ENCODE data around the gene CDC45. TPM values are rescaled to one million over a fixed set of nuclear protein-coding genes. Genes with fewer than 3 reads are reported as not detected.

The CDC45 gene
- total RNA-seq, 1 donor from 2014 or later, result 3.9 TPM

DNA sequence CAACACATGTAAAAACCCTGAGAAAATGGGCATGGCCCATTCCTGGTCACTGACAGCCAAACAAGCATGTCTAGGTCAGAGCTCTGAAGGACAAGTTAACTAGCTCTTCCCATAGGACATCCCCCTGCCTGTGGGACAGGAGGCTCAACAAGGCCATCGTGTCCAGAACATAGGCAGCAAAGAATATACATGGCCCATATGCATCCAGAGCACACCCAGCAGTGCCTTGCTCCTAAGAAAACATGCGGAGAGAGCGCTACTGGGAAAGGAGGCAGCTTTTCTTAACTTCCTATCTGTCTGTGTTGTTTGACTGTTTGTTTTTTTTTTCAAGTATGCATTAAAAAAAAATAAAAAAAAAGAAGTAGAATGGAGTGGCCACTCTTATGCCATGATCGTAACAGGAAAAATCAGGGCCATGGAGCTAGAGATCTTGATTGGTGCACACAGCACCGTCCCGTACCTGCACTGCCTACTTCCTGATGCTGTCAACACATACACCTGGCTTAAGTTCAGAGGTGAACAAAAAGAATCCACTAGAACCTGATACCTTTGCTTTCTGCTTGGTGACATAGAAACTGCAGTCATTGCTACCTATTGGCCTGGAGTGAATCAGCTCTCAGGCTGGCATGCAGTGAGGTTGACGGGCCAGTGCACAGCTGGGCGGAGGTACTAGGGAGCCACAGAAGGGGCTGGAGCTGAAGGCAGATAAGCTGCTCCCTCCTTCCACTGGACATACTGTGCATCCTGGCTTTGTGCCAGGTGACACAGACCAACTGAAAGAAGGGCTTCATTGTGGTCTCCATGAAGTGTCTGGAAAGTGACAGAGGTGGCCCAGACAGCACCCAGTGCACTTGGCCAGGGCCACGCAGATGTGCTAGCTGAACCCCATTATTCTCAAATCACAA is 12.6 kb upstream of the CDC45 start:
- ATAC-seq (ENCODE audit: low read depth) (no peak), DNase-seq (no peak)
- no peaks in the 10 kb centered on the region for H3K4me1 Mint-ChIP-seq
- H3K36me3 Mint-ChIP-seq (ENCODE audit: low read depth), result peaks cover 87% of the 10 kb centered on the region
- no peak overlapping the region for H3K27ac Mint-ChIP-seq
- no peaks in the 10 kb centered on the region for H3K27me3 Mint-ChIP-seq
- ChIA-PET POLR2A (interaction anchor here (0.7 kb wide), 1 partner anchor 11 kb away, joined by 6 read pairs; no protein-coding TSS in a partner anchor), CTCF (no interaction called here)
- TF ChIP-seq, protein P1, sequence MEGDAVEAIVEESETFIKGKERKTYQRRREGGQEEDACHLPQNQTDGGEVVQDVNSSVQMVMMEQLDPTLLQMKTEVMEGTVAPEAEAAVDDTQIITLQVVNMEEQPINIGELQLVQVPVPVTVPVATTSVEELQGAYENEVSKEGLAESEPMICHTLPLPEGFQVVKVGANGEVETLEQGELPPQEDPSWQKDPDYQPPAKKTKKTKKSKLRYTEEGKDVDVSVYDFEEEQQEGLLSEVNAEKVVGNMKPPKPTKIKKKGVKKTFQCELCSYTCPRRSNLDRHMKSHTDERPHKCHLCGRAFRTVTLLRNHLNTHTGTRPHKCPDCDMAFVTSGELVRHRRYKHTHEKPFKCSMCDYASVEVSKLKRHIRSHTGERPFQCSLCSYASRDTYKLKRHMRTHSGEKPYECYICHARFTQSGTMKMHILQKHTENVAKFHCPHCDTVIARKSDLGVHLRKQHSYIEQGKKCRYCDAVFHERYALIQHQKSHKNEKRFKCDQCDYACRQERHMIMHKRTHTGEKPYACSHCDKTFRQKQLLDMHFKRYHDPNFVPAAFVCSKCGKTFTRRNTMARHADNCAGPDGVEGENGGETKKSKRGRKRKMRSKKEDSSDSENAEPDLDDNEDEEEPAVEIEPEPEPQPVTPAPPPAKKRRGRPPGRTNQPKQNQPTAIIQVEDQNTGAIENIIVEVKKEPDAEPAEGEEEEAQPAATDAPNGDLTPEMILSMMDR (IDR thresholded peaks at IDR 0.05), result no peak
- intact Hi-C loops (cut with micrococcal nuclease), result no loop called here
- H3K9me3 Mint-ChIP-seq, result no peaks in the 10 kb centered on the region
- H3K4me3 Mint-ChIP-seq, result no peak overlapping the region

DNA sequence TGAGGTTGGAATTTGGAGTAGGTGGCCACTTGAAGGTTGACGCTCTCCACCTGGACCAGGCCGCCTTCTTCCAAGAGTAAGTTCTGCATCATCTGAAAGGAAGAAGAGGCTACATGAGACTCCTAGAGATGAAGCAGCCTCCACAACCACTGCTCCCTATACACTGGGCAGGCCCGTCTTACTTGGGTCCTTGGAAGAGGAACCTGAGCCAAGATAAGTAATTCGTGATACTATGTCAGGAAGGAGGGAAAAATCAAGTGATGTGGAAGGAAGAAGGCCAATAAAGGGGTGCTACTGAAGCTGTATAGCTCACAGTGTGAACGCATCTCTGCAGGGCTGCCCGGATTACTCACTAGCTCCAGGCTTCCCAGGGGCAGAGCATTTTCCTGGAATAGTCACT is 11.8 kb upstream of the CDC45 start:
- Mint-ChIP-seq H3K4me3 (no peak overlapping the region), H3K4me1 (no peaks in the 10 kb centered on the region), H3K27ac (no peak overlapping the region), H3K27me3 (no peaks in the 10 kb centered on the region), H3K9me3 (no peaks in the 10 kb centered on the region), H3K36me3 (ENCODE audit: low read depth) (peaks cover 92% of the 10 kb centered on the region)
- TF ChIP-seq, protein P1 (IDR thresholded peaks at IDR 0.05), result no peak
- DNase-seq, result no peak
- ChIA-PET CTCF (no interaction called here), POLR2A (interaction anchor here (0.6 kb wide), 1 partner anchor 220 kb away, joined by 3 read pairs; no protein-coding TSS in a partner anchor)
- ATAC-seq (ENCODE audit: low read depth), result no peak
- intact Hi-C loops (cut with micrococcal nuclease), result no loop called here

DNA sequence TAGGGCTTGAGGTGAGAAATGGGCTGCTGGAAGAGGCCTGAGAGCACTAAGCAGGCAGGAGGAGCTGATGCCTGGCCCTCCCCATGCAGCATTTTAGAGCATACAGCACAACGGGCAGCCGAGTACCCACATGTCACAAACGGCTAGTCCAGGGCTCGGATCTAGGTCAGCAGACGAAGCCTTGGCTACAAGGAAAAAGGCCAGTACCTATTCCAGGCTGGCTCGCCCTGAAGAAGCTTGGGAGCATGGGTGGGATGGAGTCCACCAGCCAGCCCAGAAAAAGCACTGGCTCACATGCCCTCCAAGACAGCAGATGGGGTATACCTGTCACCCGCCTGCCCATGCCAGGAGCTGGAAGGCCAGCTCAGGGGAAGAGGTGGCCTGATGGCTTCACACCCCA is 10.3 kb upstream of the CDC45 start:
- Mint-ChIP-seq H3K9me3 (no peaks in the 10 kb centered on the region), H3K4me1 (no peaks in the 10 kb centered on the region), H3K4me3 (no peak overlapping the region), H3K27ac (no peak overlapping the region), H3K27me3 (no peaks in the 10 kb centered on the region), H3K36me3 (ENCODE audit: low read depth) (peaks cover 93% of the 10 kb centered on the region)
- ATAC-seq (ENCODE audit: low read depth) (no peak), DNase-seq (no peak)
- intact Hi-C loops (cut with micrococcal nuclease), result no loop called here
- TF ChIP-seq, protein P1 (IDR thresholded peaks at IDR 0.05), result no peak
- ChIA-PET POLR2A (no interaction called here), CTCF (no interaction called here)

DNA sequence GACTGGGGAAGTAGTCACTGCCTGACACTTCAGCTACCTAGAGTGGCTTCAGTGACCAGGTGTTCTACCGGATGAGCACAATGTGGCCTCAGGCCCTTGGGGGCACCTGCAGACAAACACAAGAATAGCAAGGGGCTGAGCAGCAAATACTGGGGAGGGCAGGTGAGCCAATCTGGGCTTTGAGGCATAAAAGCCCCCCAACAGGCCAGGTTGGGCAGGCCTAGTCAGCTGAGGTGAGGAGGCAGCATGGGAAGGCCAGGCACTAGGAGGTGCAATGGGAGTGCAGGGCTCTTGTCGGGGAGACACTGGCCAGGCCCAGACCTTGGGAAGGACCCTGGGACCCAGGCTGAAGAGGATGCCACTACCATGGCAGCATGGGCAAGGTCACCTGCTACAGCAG is 9.7 kb upstream of the CDC45 start:
- CTCF ChIA-PET, result no interaction called here
- H3K36me3 Mint-ChIP-seq (ENCODE audit: low read depth), result peaks cover 91% of the 10 kb centered on the region

DNA sequence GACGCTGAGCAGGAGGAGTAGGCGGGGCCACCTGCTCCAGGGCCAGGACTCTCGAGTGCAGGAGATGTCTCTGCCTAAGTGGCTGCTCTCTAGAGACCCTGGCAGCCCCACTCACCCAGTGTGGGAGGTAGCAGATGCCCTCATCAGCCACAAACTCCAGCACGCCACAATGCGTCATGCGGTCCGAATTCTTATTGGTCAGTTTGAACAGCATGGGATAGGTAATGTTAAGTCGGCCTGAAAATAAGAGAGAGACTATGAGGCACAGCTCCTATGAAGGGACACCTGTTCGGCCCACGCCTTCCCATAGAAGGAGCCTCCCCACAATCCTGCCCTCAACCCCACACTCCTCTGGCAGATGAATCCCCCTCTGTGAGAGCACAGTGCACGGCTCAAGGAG is 8.1 kb upstream of the CDC45 start:
- Mint-ChIP-seq H3K4me1 (peaks cover 3% of the 10 kb centered on the region), H3K9me3 (no peaks in the 10 kb centered on the region), H3K27ac (no peak overlapping the region), H3K27me3 (no peaks in the 10 kb centered on the region), H3K36me3 (ENCODE audit: low read depth) (peaks cover 87% of the 10 kb centered on the region), H3K4me3 (no peak overlapping the region)
- intact Hi-C loops (cut with micrococcal nuclease), result no loop called here
- DNase-seq, result no peak
- TF ChIP-seq, protein P1 (IDR thresholded peaks at IDR 0.05), result no peak
- ChIA-PET CTCF (no interaction called here), POLR2A (no interaction called here)
- no peak for ATAC-seq (ENCODE audit: low read depth)

More for the DNA sequence above, 9.7 kb upstream of the CDC45 start:
- Mint-ChIP-seq H3K9me3 (no peaks in the 10 kb centered on the region), H3K4me3 (no peak overlapping the region), H3K27me3 (no peaks in the 10 kb centered on the region), H3K27ac (no peak overlapping the region), H3K4me1 (no peaks in the 10 kb centered on the region)
- DNase-seq, result no peak
- intact Hi-C loops (cut with micrococcal nuclease), result no loop called here
- POLR2A ChIA-PET, result no interaction called here
- TF ChIP-seq, protein P1 (IDR thresholded peaks at IDR 0.05), result no peak
- ATAC-seq (ENCODE audit: low read depth), result no peak

Measured in activated B cell treated with CpG ODN at 0.5 μM for 24 hours (primary cell).